HuH-7 (cell line): Measurements from ENCODE around the gene CTNNA3.
A peak's percentile ranks its signal among the peaks of the same experiment; 100 is the strongest.

Experiments
- DNase-seq: peaks from one replicate; pipeline ENCODE4 v3.0.0; 2011; ENCODE audit warnings: low spot score

Gene CTNNA3

GRCh38 chr10:67327626-67328535 lies 368.1 kb downstream of the CTNNA3 start:
- DNase-seq, result no peak

GRCh38 chr10:67319976-67320375 lies 376.0 kb downstream of the CTNNA3 start:
- DNase-seq, result no peak

GRCh38 chr10:67308912-67309311 lies 387.1 kb downstream of the CTNNA3 start:
- DNase-seq, result no peak

- peak; percentile 9 for DNase-seq
Measured at GRCh38 chr10:67306588-67307205, 389.3 kb downstream of the CTNNA3 start.

GRCh38 chr10:67302701-67303100 lies 393.3 kb downstream of the CTNNA3 start:
- no peak for DNase-seq

GRCh38 chr10:67299761-67300160 lies 396.2 kb downstream of the CTNNA3 start:
- DNase-seq, result no peak

- DNase-seq, result no peak
Measured at GRCh38 chr10:67297637-67298181, 398.3 kb downstream of the CTNNA3 start.

GRCh38 chr10:67296926-67297325 lies 399.1 kb downstream of the CTNNA3 start:
- no peak for DNase-seq

GRCh38 chr10:67288688-67289410 lies 407.1 kb downstream of the CTNNA3 start:
- no peak for DNase-seq

- DNase-seq, result no peak
Measured at GRCh38 chr10:67284589-67284988, 411.4 kb downstream of the CTNNA3 start.

GRCh38 chr10:67282871-67283270 lies 413.1 kb downstream of the CTNNA3 start:
- no peak for DNase-seq

GRCh38 chr10:67280405-67280804 lies 415.6 kb downstream of the CTNNA3 start:
- DNase-seq, result no peak

- no peak for DNase-seq
Measured at GRCh38 chr10:67277402-67277801, 418.6 kb downstream of the CTNNA3 start.

- DNase-seq, result no peak
Measured at GRCh38 chr10:67269828-67270227, 426.2 kb downstream of the CTNNA3 start.

GRCh38 chr10:67268146-67268545 lies 427.8 kb downstream of the CTNNA3 start:
- DNase-seq, result no peak

GRCh38 chr10:67262675-67263074 lies 433.3 kb downstream of the CTNNA3 start:
- no peak for DNase-seq

GRCh38 chr10:67261300-67261797 lies 434.6 kb downstream of the CTNNA3 start:
- no peak for DNase-seq

- DNase-seq, result peak; percentile 4
Measured at GRCh38 chr10:67259319-67259929, 436.6 kb downstream of the CTNNA3 start.

- DNase-seq, result no peak
Measured at GRCh38 chr10:67257427-67258144, 438.4 kb downstream of the CTNNA3 start.

GRCh38 chr10:67257018-67257417 lies 439.0 kb downstream of the CTNNA3 start:
- no peak for DNase-seq

- DNase-seq, result no peak
Measured at GRCh38 chr10:67250686-67251085, 445.3 kb downstream of the CTNNA3 start.
